Colonic mucosa (tissue), 4 donors: ENCODE data around the gene NCAPG. TPM values are rescaled to one million over a fixed set of nuclear protein-coding genes. Genes with fewer than 3 reads are reported as not detected.

ENCODE experiments used
- DNase-seq: peaks from one replicate; pipeline ENCODE4 v3.0.0-alpha.2; 2020
- H3K27ac ChIP-seq: fragments of 200-600 bp; one replicate; pipeline ENCODE4 v1.8.0; 2021
- H3K27me3 ChIP-seq: fragments of 200-600 bp; one replicate; pipeline ENCODE4 v1.8.0; 2021
- H3K36me3 ChIP-seq: fragments of 200-600 bp; one replicate; pipeline ENCODE4 v1.8.0; 2021
- H3K4me1 ChIP-seq: fragments of 200-600 bp; one replicate; pipeline ENCODE4 v1.8.0; 2021; ENCODE audit warnings: mild to moderate bottlenecking
- H3K4me3 ChIP-seq: fragments of 200-600 bp; one replicate; pipeline ENCODE4 v1.8.0; 2021
- H3K9ac ChIP-seq, 2 donors: one replicate each; pipeline ENCODE4 v1.7.0; 2013; ENCODE audit warnings: control low read depth in 2 of 2, low read depth in 2 of 2, low read length in 2 of 2
- H3K9me3 ChIP-seq: fragments of 200-600 bp; one replicate; pipeline ENCODE4 v1.8.0; 2021
- CTCF ChIP-seq: fragments of 200-600 bp; IDR thresholded peaks from one replicate; pipeline ENCODE4 v1.8.0; 2022; ENCODE audit warnings: antibody characterized with exemption, mild to moderate bottlenecking
- intact Hi-C: fragments of 100-400 bp; cut with DNase I; formaldehyde crosslinking; loops from one replicate; pipeline ENCODE4 v1.14.1; 2022
- total RNA-seq, 2 donors: library from RNA; stranded (reverse); fragmentation: NEBNext Ultra II Directional in 1 of 2; extraction: Animal tissue kit (Norgen Biotek cat#: 25700) in 1 of 2; gene quantifications; one replicate each; pipeline ENCODE4 v1.2.1, GENCODE V29; 2021
- donor health status: healthy.
- donor health status: DM: no; HTN: no; CAD: no.
- donor health status: DM: no; HTN: no; CAD: no.

Gene NCAPG
- total RNA-seq, 2 donors from 2014 or later, result 10.7 to 38.8 TPM

DNA sequence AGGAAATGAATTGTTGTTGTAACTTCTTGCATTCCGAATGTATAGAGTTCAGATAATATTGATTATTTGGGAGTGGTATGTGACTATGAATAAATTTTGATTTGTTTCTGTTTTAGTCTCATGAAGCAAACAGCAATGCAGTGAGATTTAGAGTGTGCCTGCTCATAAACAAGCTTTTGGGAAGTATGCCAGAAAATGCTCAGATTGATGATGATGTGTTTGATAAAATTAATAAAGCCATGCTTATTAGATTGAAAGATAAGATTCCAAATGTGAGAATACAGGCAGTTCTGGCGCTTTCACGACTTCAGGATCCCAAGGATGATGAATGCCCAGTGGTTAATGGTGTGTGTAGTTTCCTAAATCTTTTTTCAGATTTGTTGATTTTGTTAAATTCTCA, 2.0 kb downstream of the NCAPG start:
- no peak for DNase-seq
- H3K9ac ChIP-seq, result no peak overlapping the region
- intact Hi-C loops, result loop anchor here (5.0 to 10.0 kb wide), 2 partner anchors 210 to 562 kb away; partner anchors contain the start of gene LCORL
- peaks cover 18% of the 10 kb centered on the region for H3K4me1 ChIP-seq
- no peaks in the 10 kb centered on the region for H3K27me3 ChIP-seq
- no peak for TF ChIP-seq CTCF
- no peak overlapping the region for H3K4me3 ChIP-seq
- H3K9me3 ChIP-seq, result no peaks in the 10 kb centered on the region
- H3K27ac ChIP-seq, result no peak overlapping the region
- no peaks in the 10 kb centered on the region for H3K36me3 ChIP-seq

DNA sequence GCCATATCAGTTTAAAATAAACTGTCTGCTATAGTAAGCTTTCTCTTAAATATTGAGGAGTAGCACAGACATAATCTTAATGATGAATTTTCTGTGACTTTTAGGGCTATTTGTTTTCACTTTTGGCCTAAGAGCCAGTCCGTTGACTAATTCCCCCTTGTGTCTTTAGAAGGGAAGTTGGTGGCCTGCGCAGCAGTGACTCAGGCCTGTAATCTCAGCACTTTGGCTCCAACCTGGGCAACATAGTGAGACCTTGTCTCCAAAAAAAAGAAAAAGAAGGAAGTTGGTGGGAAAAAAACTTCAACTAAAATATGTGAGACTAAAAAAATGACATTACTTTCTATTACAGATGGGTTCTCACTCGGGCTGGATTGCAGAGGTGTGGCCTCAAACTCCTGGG, 3.4 kb downstream of the NCAPG start:
- intact Hi-C loops, result loop anchor here (5.0 to 10.0 kb wide), 2 partner anchors 208 to 561 kb away; partner anchors contain the start of gene LCORL
- TF ChIP-seq CTCF, result no peak

DNA sequence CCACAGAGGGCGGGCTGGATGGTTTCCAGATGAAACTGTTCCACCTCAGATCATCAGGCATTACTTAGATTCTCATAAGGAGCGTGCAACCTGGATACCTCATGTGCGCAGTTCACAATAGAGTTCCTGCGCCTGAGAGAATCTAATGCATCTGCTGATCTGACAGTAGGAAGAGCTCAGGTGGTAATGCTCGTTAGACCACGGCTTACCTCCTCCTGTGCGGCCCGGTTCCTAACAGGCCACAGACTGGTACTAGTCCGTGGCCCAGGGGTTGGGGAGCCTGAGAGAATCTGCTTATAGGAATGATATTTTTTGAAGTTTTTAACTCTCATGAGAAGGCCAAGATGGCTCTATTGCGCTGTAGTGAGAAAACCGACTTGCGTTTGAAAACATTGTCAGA, 5.4 kb downstream of the NCAPG start:
- no peaks in the 10 kb centered on the region for H3K27me3 ChIP-seq
- intact Hi-C loops, result loop anchor here (5.0 to 10.0 kb wide), 2 partner anchors 559 to 776 kb away; no protein-coding TSS in a partner anchor
- no peak overlapping the region for H3K4me3 ChIP-seq
- no peak for DNase-seq
- H3K9me3 ChIP-seq, result no peaks in the 10 kb centered on the region
- no peaks in the 10 kb centered on the region for H3K36me3 ChIP-seq
- peaks cover 5% of the 10 kb centered on the region for H3K4me1 ChIP-seq
- TF ChIP-seq CTCF, result no peak
- H3K27ac ChIP-seq, result no peak overlapping the region
- H3K9ac ChIP-seq, result no peak overlapping the region

More for the DNA sequence above, 3.4 kb downstream of the NCAPG start:
- Histone ChIP-seq H3K4me1 (peaks cover 8% of the 10 kb centered on the region), H3K4me3 (no peak overlapping the region), H3K9me3 (no peaks in the 10 kb centered on the region), H3K9ac (no peak overlapping the region), H3K27ac (no peak overlapping the region), H3K36me3 (no peaks in the 10 kb centered on the region), H3K27me3 (no peaks in the 10 kb centered on the region)
- DNase-seq, result no peak

DNA sequence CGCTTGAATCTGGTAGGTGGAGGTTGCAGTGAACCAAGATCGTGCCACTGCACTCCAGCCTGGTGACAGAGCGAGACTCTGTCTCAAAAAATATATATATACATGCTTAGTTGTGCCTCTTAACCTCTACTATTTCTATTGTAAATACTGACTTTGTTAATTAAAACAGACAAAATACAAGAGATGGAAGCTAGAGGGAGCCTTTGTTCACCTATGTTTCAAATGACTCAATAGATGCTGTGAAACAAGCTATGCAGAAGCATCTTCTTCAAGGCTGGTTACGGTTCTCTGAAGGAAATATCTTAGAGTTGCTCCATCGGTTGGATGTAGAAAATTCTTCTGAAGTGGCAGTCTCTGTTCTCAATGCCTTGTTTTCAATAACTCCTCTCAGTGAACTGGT, 6.2 kb downstream of the NCAPG start:
- Histone ChIP-seq H3K27ac (no peak overlapping the region), H3K4me1 (peaks cover 5% of the 10 kb centered on the region), H3K9ac (no peak overlapping the region), H3K27me3 (no peaks in the 10 kb centered on the region), H3K36me3 (no peaks in the 10 kb centered on the region), H3K9me3 (no peaks in the 10 kb centered on the region), H3K4me3 (no peak overlapping the region)
- intact Hi-C loops, result loop anchor here (5.0 to 10.0 kb wide), 2 partner anchors 558 to 775 kb away; no protein-coding TSS in a partner anchor
- DNase-seq, result no peak
- peak; percentile 26 for TF ChIP-seq CTCF

DNA sequence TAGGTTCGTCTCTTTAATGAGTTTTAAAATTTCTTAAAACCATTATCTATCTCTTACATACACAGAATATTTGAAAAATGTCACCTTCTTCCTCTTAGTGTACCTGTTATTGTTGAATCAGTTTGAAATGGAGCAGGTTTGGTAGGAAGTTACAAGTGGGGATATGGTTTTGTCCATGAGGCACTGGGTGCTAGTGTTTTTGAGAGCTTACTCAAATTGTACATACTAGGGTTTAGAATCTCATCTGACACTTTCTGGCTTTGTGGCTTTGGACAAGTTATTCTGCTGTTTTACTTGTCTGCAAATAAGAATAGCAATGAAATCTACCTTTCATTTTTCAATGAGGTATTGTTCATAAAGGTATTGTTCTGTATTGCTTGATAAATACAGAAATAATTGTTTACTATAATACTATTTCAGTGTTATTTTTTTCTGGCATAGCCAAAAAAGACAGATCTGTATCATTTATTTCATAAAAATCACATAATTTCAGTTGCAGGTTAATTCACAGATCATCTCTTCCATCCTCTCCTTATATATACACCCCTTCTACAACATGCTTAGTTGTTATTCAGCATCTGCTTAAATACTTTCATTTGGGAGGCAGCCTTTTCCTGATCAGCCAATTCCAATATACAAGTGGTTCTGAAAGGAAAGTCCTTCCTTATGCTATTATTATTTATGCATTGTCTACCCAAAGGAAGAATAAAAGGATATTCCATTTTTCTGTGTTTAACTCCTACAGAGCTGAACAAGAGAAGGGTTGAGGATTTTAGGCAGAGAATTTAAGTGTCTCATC, 13.3 kb downstream of the NCAPG start:
- intact Hi-C loops, result no loop called here
- DNase-seq, result no peak
- no peaks in the 10 kb centered on the region for H3K9me3 ChIP-seq

More for the DNA sequence above, 13.3 kb downstream of the NCAPG start:
- Histone ChIP-seq H3K36me3 (no peaks in the 10 kb centered on the region), H3K27me3 (no peaks in the 10 kb centered on the region), H3K9ac (no peak overlapping the region), H3K27ac (no peak overlapping the region), H3K4me3 (no peak overlapping the region), H3K4me1 (no peaks in the 10 kb centered on the region)
- no peak for TF ChIP-seq CTCF
